ENCODE results near the gene RASAL3. TPM values are rescaled to one million over a fixed set of nuclear protein-coding genes. Genes with fewer than 3 reads are reported as not detected.

RASAL3 gene
- total RNA-seq, 1 donor from 2014 or later: 0.14 TPM

DNA sequence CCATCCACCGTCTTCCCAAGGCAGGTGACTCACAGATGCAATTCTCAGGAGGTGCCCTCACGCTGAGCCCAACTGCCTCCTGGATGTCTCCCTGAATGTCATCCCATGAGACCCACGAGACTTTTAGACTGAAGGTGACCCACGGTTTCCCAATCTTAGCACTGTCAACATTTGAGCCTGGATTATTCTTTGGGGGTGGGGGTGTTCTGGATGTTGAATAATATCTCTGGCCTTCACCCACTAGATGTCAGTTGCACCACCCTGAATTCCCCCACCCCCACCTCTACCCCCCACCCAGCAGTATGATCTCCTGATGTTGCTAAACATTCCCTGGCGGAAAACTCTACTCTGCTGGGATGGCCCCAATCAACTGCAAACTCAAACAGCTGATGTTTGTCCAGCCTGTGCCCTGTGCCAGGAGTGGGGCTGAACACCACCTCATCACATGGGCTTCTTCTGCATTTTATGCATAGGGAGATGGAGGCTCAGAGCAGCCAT, 41.8 kb upstream of the RASAL3 start:
- Histone ChIP-seq H3K9me3 (ENCODE audit: insufficient read depth, low read depth, low read length) (no peaks in the 10 kb centered on the region), H3K9ac (ENCODE audit: low read length) (no peak overlapping the region), H3K79me2 (ENCODE audit: insufficient read depth, low read length) (no peaks in the 10 kb centered on the region), H3K4me3 (ENCODE audit: insufficient read depth, low read depth, low read length) (no peak overlapping the region), H3K27me3 (ENCODE audit: insufficient read depth, low read length) (peaks cover 8% of the 10 kb centered on the region), H3K4me2 (ENCODE audit: low read length) (no peak overlapping the region), H3K36me3 (ENCODE audit: insufficient read depth, low read length) (no peaks in the 10 kb centered on the region), H4K20me1 (ENCODE audit: insufficient read depth, low read length) (no peaks in the 10 kb centered on the region), H3K4me1 (ENCODE audit: insufficient read depth, low read length) (no peaks in the 10 kb centered on the region), H2AFZ (ENCODE audit: low read depth, low read length) (no peak overlapping the region), H3K27ac (ENCODE audit: low read depth, low read length) (no peak overlapping the region)
- H3K27me3 Mint-ChIP-seq (ENCODE audit: low read depth, unreplicated experiment): peaks cover 1% of the 10 kb centered on the region
- H3K36me3 Mint-ChIP-seq (ENCODE audit: low read depth, unreplicated experiment): no peaks in the 10 kb centered on the region
- H3K9me3 Mint-ChIP-seq (ENCODE audit: unreplicated experiment): peaks cover 23% of the 10 kb centered on the region
- H3K4me1 Mint-ChIP-seq (ENCODE audit: low read depth, unreplicated experiment): no peaks in the 10 kb centered on the region
- H3K27ac Mint-ChIP-seq (ENCODE audit: unreplicated experiment): peak overlapping the region; percentile 47
- DNase-seq (ENCODE audit: low read depth): no peak
- TF ChIP-seq EZH2 (IDR thresholded peaks at IDR 0.05; ENCODE audit: insufficient read depth, low read length): no peak
- TF ChIP-seq, protein P1, sequence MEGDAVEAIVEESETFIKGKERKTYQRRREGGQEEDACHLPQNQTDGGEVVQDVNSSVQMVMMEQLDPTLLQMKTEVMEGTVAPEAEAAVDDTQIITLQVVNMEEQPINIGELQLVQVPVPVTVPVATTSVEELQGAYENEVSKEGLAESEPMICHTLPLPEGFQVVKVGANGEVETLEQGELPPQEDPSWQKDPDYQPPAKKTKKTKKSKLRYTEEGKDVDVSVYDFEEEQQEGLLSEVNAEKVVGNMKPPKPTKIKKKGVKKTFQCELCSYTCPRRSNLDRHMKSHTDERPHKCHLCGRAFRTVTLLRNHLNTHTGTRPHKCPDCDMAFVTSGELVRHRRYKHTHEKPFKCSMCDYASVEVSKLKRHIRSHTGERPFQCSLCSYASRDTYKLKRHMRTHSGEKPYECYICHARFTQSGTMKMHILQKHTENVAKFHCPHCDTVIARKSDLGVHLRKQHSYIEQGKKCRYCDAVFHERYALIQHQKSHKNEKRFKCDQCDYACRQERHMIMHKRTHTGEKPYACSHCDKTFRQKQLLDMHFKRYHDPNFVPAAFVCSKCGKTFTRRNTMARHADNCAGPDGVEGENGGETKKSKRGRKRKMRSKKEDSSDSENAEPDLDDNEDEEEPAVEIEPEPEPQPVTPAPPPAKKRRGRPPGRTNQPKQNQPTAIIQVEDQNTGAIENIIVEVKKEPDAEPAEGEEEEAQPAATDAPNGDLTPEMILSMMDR (IDR thresholded peaks at IDR 0.05; ENCODE audit: insufficient read depth, low read depth, low read length): no peak
- FAIRE-seq: no peak
- no peak overlapping the region for H3K4me3 Mint-ChIP-seq (ENCODE audit: unreplicated experiment)

DNA sequence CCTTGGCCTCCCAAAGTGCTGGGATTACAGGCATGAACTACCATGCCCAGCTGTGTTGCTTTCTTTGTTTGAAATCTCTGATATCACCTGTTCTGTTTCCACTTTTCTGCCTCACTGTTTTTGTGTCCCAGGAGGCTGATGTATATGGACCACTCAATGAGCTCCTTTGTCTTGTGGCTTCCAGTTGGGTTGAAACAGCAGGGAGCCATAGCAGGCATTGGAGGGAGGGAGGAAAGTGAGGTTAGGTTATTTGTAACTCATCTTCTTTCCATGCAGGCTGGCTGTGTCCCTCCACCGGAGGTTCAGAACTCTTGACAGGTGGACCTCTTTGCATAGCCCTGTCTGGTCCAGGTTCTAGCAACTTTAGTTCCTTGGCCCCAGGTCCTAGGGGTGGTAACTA, 37.9 kb upstream of the RASAL3 start:
- no peak for FAIRE-seq
- no peaks in the 10 kb centered on the region for H3K36me3 ChIP-seq (ENCODE audit: insufficient read depth, low read length)
- H3K27ac Mint-ChIP-seq (ENCODE audit: unreplicated experiment): no peak overlapping the region
- H3K9me3 ChIP-seq (ENCODE audit: insufficient read depth, low read depth, low read length): no peaks in the 10 kb centered on the region
- no peaks in the 10 kb centered on the region for H3K27me3 ChIP-seq (ENCODE audit: insufficient read depth, low read length)
- H3K79me2 ChIP-seq (ENCODE audit: insufficient read depth, low read length): no peaks in the 10 kb centered on the region
- TF ChIP-seq, protein P1 (IDR thresholded peaks at IDR 0.05; ENCODE audit: insufficient read depth, low read depth, low read length): no peak
- TF ChIP-seq EZH2 (IDR thresholded peaks at IDR 0.05; ENCODE audit: insufficient read depth, low read length): no peak
- H3K4me3 Mint-ChIP-seq (ENCODE audit: unreplicated experiment): no peak overlapping the region
- H3K4me2 ChIP-seq (ENCODE audit: low read length): no peak overlapping the region
- no peak overlapping the region for H3K4me3 ChIP-seq (ENCODE audit: insufficient read depth, low read depth, low read length)
- H3K9me3 Mint-ChIP-seq (ENCODE audit: unreplicated experiment): peaks cover 26% of the 10 kb centered on the region
- no peaks in the 10 kb centered on the region for H3K36me3 Mint-ChIP-seq (ENCODE audit: low read depth, unreplicated experiment)
- H3K9ac ChIP-seq (ENCODE audit: low read length): no peak overlapping the region
- no peak overlapping the region for H3K27ac ChIP-seq (ENCODE audit: low read depth, low read length)
- H3K27me3 Mint-ChIP-seq (ENCODE audit: low read depth, unreplicated experiment): peaks cover 1% of the 10 kb centered on the region
- DNase-seq (ENCODE audit: low read depth): no peak
- no peak overlapping the region for H2AFZ ChIP-seq (ENCODE audit: low read depth, low read length)
- no peaks in the 10 kb centered on the region for H3K4me1 Mint-ChIP-seq (ENCODE audit: low read depth, unreplicated experiment)
- no peaks in the 10 kb centered on the region for H3K4me1 ChIP-seq (ENCODE audit: insufficient read depth, low read length)
- no peaks in the 10 kb centered on the region for H4K20me1 ChIP-seq (ENCODE audit: insufficient read depth, low read length)

DNA sequence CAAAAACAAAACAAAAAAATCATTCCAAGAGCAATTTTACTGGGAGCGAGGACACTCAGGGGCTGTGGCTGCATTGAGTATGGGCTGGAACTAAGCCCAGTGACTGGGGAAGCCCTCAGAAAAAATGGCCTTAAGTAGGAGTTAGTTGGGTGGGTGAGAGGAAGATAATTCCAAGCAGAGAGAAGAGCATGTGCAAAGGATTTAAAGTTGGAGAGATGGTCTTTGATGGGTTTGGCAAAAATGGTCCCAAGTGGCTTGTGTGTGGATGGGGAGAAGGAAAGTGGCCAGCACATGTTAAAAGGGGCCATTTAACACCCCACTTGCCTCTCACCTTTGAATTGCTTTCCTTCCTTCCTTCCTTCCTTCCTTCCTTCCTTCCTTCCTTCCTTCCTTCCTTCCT, 37.3 kb upstream of the RASAL3 start:
- no peak for FAIRE-seq
- Mint-ChIP-seq H3K27ac (ENCODE audit: unreplicated experiment) (no peak overlapping the region), H3K4me3 (ENCODE audit: unreplicated experiment) (no peak overlapping the region)

More for the DNA sequence above, 37.3 kb upstream of the RASAL3 start:
- no peaks in the 10 kb centered on the region for H4K20me1 ChIP-seq (ENCODE audit: insufficient read depth, low read length)
- no peaks in the 10 kb centered on the region for H3K4me1 ChIP-seq (ENCODE audit: insufficient read depth, low read length)
- Mint-ChIP-seq H3K36me3 (ENCODE audit: low read depth, unreplicated experiment) (no peaks in the 10 kb centered on the region), H3K27me3 (ENCODE audit: low read depth, unreplicated experiment) (peaks cover 1% of the 10 kb centered on the region), H3K4me1 (ENCODE audit: low read depth, unreplicated experiment) (no peaks in the 10 kb centered on the region), H3K9me3 (ENCODE audit: unreplicated experiment) (peaks cover 24% of the 10 kb centered on the region)
- H3K9ac ChIP-seq (ENCODE audit: low read length): no peak overlapping the region
- H3K9me3 ChIP-seq (ENCODE audit: insufficient read depth, low read depth, low read length): no peaks in the 10 kb centered on the region
- TF ChIP-seq, protein P1 (IDR thresholded peaks at IDR 0.05; ENCODE audit: insufficient read depth, low read depth, low read length): no peak
- no peak for TF ChIP-seq EZH2 (IDR thresholded peaks at IDR 0.05; ENCODE audit: insufficient read depth, low read length)
- no peak overlapping the region for H2AFZ ChIP-seq (ENCODE audit: low read depth, low read length)
- H3K4me3 ChIP-seq (ENCODE audit: insufficient read depth, low read depth, low read length): no peak overlapping the region
- H3K36me3 ChIP-seq (ENCODE audit: insufficient read depth, low read length): no peaks in the 10 kb centered on the region
- H3K27me3 ChIP-seq (ENCODE audit: insufficient read depth, low read length): no peaks in the 10 kb centered on the region
- no peak for DNase-seq (ENCODE audit: low read depth)
- H3K79me2 ChIP-seq (ENCODE audit: insufficient read depth, low read length): no peaks in the 10 kb centered on the region
- H3K27ac ChIP-seq (ENCODE audit: low read depth, low read length): no peak overlapping the region
- no peak overlapping the region for H3K4me2 ChIP-seq (ENCODE audit: low read length)
